CD14-positive monocyte (primary cell): ENCODE measurements around the gene ZEB2. TPM values are rescaled to one million over a fixed set of nuclear protein-coding genes. Genes with fewer than 3 reads are reported as not detected.
A peak's percentile ranks its signal among the peaks of the same experiment; 100 is the strongest.

Experiments
- DNase-seq, 3 donors: peaks; one replicate each; pipeline ENCODE4 v3.0.0-alpha.2; 2011 to 2022
- H2AFZ ChIP-seq: 2 replicates; pipeline ENCODE4 v1.6.0; 2012; ENCODE audit warnings: mild to moderate bottlenecking, low read depth, low read length, inconsistent platforms; ENCODE audit not compliant: insufficient read depth, poor library complexity, severe bottlenecking
- H3K27ac ChIP-seq, 2 donors: 1 replicate in 1 of 2; 2 replicates in 1 of 2; pipeline ENCODE4 v1.5.1; 2012 to 2013; ENCODE audit warnings: low read length in 2 of 2, control low read depth in 1 of 2, inconsistent platforms in 1 of 2, low read depth in 1 of 2, mild to moderate bottlenecking in 1 of 2
- H3K27me3 ChIP-seq, 2 donors: one replicate each; pipeline versions ENCODE4 v1.6.0 to v1.6.1; 2011 to 2013; ENCODE audit warnings: low read length in 2 of 2; ENCODE audit not compliant: control insufficient read depth in 2 of 2, insufficient read depth in 2 of 2
- H3K36me3 ChIP-seq, 2 donors: replicated peaks in 1 of 2; 1 replicate in 1 of 2; 2 replicates in 1 of 2; pipeline versions ENCODE4 v1.5.1 to v1.6.1; 2012 to 2013; ENCODE audit warnings: low read length in 2 of 2, control low read depth in 1 of 2, inconsistent platforms in 1 of 2, mild to moderate bottlenecking in 1 of 2; ENCODE audit not compliant: insufficient read depth in 2 of 2, control insufficient read depth in 1 of 2
- H3K4me1 ChIP-seq, 2 donors: 1 replicate in 1 of 2; 2 replicates in 1 of 2; pipeline versions ENCODE4 v1.5.1 to v1.6.1; 2012 to 2013; ENCODE audit warnings: low read length in 2 of 2, control low read depth in 1 of 2, inconsistent platforms in 1 of 2, mild to moderate bottlenecking in 1 of 2, moderate library complexity in 1 of 2; ENCODE audit not compliant: insufficient read depth in 2 of 2, control insufficient read depth in 1 of 2
- H3K4me2 ChIP-seq: replicated peaks from 2 replicates; pipeline ENCODE3; 2012; ENCODE audit warnings: low read length, moderate library complexity, mild to moderate bottlenecking; ENCODE audit not compliant: poor library complexity, severe bottlenecking; ENCODE audit errors: extremely low read depth
- H3K4me3 ChIP-seq, 3 experiments: fragments of 200-600 bp in 1 of 3; sonication (generic) in 1 of 3; replicated peaks in 1 of 3; 1 replicate in 2 of 3; 2 replicates in 1 of 3; pipeline ENCODE4 v1.5.1; 2011 to 2013; ENCODE audit warnings: low read length in 3 of 3, mild to moderate bottlenecking in 3 of 3, control low read depth in 2 of 3, low read depth in 2 of 3, inconsistent platforms in 1 of 3, moderate library complexity in 1 of 3
- H3K79me2 ChIP-seq: 2 replicates; pipeline ENCODE4 v1.6.0; 2012; ENCODE audit warnings: mild to moderate bottlenecking, control low read depth, inconsistent platforms, low read length, moderate library complexity; ENCODE audit not compliant: insufficient read depth
- H3K9ac ChIP-seq: 2 replicates; pipeline ENCODE4 v1.6.0; 2017; ENCODE audit warnings: low read length, mild to moderate bottlenecking; ENCODE audit not compliant: insufficient read depth, poor library complexity, severe bottlenecking
- H3K9me3 ChIP-seq, 2 donors: replicated peaks in 1 of 2; 1 replicate in 1 of 2; 2 replicates in 1 of 2; pipeline versions ENCODE4 v1.5.1 to v1.6.1; 2012 to 2013; ENCODE audit warnings: low read length in 2 of 2, control low read depth in 1 of 2; ENCODE audit not compliant: control insufficient read depth in 1 of 2, insufficient read depth in 1 of 2
- H4K20me1 ChIP-seq: 2 replicates; pipeline ENCODE4 v1.6.0; 2012; ENCODE audit warnings: mild to moderate bottlenecking, low read length, control low read depth, moderate library complexity; ENCODE audit not compliant: insufficient read depth
- H3K27ac Mint-ChIP-seq, 7 donors: one replicate each; pipeline ENCODE4 v1.8.0; 2020; ENCODE audit warnings: mild to moderate bottlenecking in 7 of 7, mixed read lengths in 7 of 7, moderate library complexity in 6 of 7, inconsistent platforms in 2 of 7
- H3K27me3 Mint-ChIP-seq, 3 donors: one replicate each; pipeline ENCODE4 v1.8.0; 2021 to 2022; ENCODE audit warnings: low read depth in 3 of 3, mild to moderate bottlenecking in 3 of 3, mixed read lengths in 3 of 3, moderate library complexity in 3 of 3, inconsistent platforms in 1 of 3
- H3K36me3 Mint-ChIP-seq, 2 donors: one replicate each; pipeline ENCODE4 v1.8.0; 2020; ENCODE audit warnings: mixed read lengths in 2 of 2, inconsistent platforms in 1 of 2, mild to moderate bottlenecking in 1 of 2
- H3K4me1 Mint-ChIP-seq: one replicate; pipeline ENCODE4 v1.8.0; 2020; ENCODE audit warnings: mild to moderate bottlenecking, mixed read lengths
- H3K4me3 Mint-ChIP-seq, 2 donors: one replicate each; pipeline ENCODE4 v1.8.0; 2020; ENCODE audit warnings: mild to moderate bottlenecking in 2 of 2, mixed read lengths in 2 of 2, moderate library complexity in 1 of 2
- H3K9me3 Mint-ChIP-seq, 7 donors: one replicate each; pipeline ENCODE4 v1.8.0; 2020 to 2022; ENCODE audit warnings: mixed read lengths in 7 of 7, mild to moderate bottlenecking in 6 of 7, moderate library complexity in 6 of 7, inconsistent platforms in 2 of 7
- WGBS: methylation state at CpG from one replicate; pipeline ENCODE4 v1.1.5; 2013; ENCODE audit warnings: missing lambda C conversion rate; ENCODE audit not compliant: insufficient coverage; 5-methylcytosine and 5-hydroxymethylcytosine counted together
- intact Hi-C, 2 donors: fragments of 100-400 bp; cut with micrococcal nuclease; formaldehyde crosslinking; loops; one replicate each; pipeline versions ENCODE4 v1.15.0 to v1.15.1; 2023
- polyA plus RNA-seq, 3 donors: library from polyadenylated mRNA; depleted of rRNA in 1 of 3; unstranded in 2 of 3; stranded (reverse) in 1 of 3; fragments of 300-500 nt in 2 of 3; fragments of >200 nt in 1 of 3; fragmentation: Illumina TruSeq in 2 of 3; gene quantifications; 1 replicate in 2 of 3; 2 replicates in 1 of 3; pipeline ENCODE4 v1.2.3, GENCODE V29; 2012 to 2021
- TF ChIP-seq, protein P1 (sequence below): fragments of 200-600 bp; IDR thresholded peaks from one replicate; pipeline ENCODE4 v1.8.0; 2022; ENCODE audit warnings: antibody characterized with exemption, mild to moderate bottlenecking

ZEB2 gene
- polyA plus RNA-seq, 3 donors = 76.8 to 325 (median 93.8) TPM

DNA sequence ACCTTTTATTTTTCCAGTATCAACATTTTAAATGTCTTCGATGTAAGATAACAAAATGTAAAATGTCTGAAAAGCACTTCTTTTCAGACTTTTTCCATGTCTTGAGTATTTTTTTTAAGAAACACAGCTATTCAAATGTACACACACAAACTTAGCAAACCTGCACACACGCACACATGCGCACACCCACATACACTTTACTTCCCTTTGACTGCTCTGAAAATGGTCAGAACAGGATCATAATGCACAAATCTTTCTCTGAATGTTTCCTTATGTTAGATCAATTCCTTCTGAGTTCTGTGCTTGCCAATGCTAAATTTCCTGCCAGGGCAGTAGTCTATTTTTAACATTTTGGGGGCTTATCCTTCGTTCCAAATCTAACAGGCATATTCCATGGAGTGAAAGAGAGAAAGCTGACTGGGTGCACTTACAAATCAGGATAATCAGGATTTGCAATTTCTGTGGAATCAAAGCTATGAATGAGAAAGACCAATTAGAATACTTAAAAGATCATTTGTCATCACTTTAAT, 136.3 kb downstream of the ZEB2 start:
- Mint-ChIP-seq H3K4me3 (no peak overlapping the region), H3K4me1 (peaks cover 73% of the 10 kb centered on the region), H3K36me3 (peaks cover 25 to 38% of the 10 kb centered on the region in 2 donors), H3K27ac (peak overlapping the region in 3 of 7 donors; percentile 6 to 35 (median 11)), H3K9me3 (no peaks in the 10 kb centered on the region), H3K27me3 (peaks cover 0 to 5% (median 0%) of the 10 kb centered on the region in 3 donors)
- Histone ChIP-seq H4K20me1 (peaks cover 75% of the 10 kb centered on the region), H3K4me1 (peaks cover 40 to 82% of the 10 kb centered on the region in 2 donors), H3K4me2 (peak overlapping the region; percentile 10), H3K27ac (no peak overlapping the region), H3K4me3 (peak overlapping the region in 1 of 3 experiments; percentile 13), H3K9ac (no peak overlapping the region), H3K27me3 (no peaks in the 10 kb centered on the region), H3K36me3 (peaks cover 34 to 40% of the 10 kb centered on the region in 2 donors), H3K79me2 (peaks cover 11% of the 10 kb centered on the region), H3K9me3 (no peaks in the 10 kb centered on the region), H2AFZ (no peak overlapping the region)
- 83% methylated on average over 2 of the region's 4 CpGs for WGBS
- intact Hi-C loops = no loop called here
- DNase-seq = no peak
- TF ChIP-seq, protein P1, sequence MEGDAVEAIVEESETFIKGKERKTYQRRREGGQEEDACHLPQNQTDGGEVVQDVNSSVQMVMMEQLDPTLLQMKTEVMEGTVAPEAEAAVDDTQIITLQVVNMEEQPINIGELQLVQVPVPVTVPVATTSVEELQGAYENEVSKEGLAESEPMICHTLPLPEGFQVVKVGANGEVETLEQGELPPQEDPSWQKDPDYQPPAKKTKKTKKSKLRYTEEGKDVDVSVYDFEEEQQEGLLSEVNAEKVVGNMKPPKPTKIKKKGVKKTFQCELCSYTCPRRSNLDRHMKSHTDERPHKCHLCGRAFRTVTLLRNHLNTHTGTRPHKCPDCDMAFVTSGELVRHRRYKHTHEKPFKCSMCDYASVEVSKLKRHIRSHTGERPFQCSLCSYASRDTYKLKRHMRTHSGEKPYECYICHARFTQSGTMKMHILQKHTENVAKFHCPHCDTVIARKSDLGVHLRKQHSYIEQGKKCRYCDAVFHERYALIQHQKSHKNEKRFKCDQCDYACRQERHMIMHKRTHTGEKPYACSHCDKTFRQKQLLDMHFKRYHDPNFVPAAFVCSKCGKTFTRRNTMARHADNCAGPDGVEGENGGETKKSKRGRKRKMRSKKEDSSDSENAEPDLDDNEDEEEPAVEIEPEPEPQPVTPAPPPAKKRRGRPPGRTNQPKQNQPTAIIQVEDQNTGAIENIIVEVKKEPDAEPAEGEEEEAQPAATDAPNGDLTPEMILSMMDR = no peak

DNA sequence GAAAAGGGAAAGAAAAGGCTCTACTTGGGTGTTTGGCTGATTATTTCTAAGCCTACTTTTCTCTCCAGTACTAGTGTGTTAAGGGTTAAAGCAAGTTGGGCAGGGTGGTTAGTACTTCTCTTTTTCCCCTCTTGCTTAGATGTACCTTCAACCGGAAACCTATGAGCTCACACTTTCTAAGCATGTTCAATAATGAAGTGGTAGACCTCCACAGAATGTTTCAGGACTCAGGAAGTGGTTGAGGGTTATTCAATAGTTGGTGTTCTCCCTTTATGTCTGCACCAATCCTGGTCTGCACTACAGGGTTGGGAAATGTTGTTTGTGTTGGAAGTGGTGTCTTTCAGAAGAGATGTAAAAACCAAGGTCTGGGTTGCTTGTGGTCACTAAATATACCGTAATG, 137.1 kb downstream of the ZEB2 start:
- Mint-ChIP-seq H3K36me3 (peaks cover 21 to 33% of the 10 kb centered on the region in 2 donors), H3K27ac (peak overlapping the region in 3 of 7 donors; percentile 10 to 64 (median 58)), H3K4me1 (peaks cover 81% of the 10 kb centered on the region), H3K9me3 (no peaks in the 10 kb centered on the region), H3K27me3 (peaks cover 0 to 5% (median 0%) of the 10 kb centered on the region in 3 donors), H3K4me3 (no peak overlapping the region)
- intact Hi-C loops = no loop called here
- Histone ChIP-seq H3K4me3 (no peak overlapping the region), H3K27me3 (no peaks in the 10 kb centered on the region), H3K36me3 (peaks cover 26 to 33% of the 10 kb centered on the region in 2 donors), H3K9me3 (no peaks in the 10 kb centered on the region), H3K9ac (no peak overlapping the region), H3K79me2 (peaks cover 8% of the 10 kb centered on the region), H4K20me1 (peaks cover 67% of the 10 kb centered on the region), H2AFZ (no peak overlapping the region), H3K4me1 (peaks cover 46 to 90% of the 10 kb centered on the region in 2 donors), H3K27ac (no peak overlapping the region), H3K4me2 (peak overlapping the region; percentile 12)
- peak; percentile 58 to 72 (median 66) for DNase-seq
- TF ChIP-seq, protein P1 = no peak
- no CpG with 5 or more reads among the region's 2 CpGs for whole genome bisulfite sequencing
